ENCODE data around the gene TWIST2. TPM values are rescaled to one million over a fixed set of nuclear protein-coding genes. Genes with fewer than 3 reads are reported as not detected.

Gene TWIST2
- total RNA-seq, 1 donor from 2014 or later, result 8.4 TPM

GRCh38 chr2:238920601-238921001 is 72.7 kb downstream of the TWIST2 start:
- no peak for ATAC-seq
- no peak for DNase-seq
- intact Hi-C loops (cut with DNase I), result no loop called here

DNA sequence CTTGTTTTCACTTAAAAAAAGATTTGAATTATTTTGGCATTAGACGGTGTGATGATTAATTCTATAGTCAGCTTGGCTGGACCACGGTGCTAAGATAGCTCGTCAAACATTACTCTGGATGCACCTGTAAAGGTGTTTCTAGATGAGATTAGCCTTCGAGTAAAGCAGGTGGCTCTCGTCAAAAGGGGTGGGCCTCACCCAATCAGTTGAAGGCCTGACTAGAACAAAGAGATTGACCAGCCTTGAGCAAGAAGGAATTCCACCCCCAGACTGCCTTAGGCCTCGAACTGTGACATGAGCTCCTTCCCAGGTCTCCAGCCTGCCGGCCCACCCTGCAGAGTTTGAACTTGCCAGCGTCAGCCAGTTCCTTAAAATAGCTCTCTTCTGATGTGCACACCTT is 73.4 kb downstream of the TWIST2 start:
- intact Hi-C loops (cut with DNase I), result no loop called here
- TF ChIP-seq CTCF (IDR thresholded peaks at IDR 0.05), result no peak
- H3K36me3 ChIP-seq, result no peaks in the 10 kb centered on the region
- H3K27me3 ChIP-seq (ENCODE audit: low read depth), result no peaks in the 10 kb centered on the region
- DNase-seq (no peak), ATAC-seq (no peak)
- no peak overlapping the region for H3K4me3 ChIP-seq
- no peaks in the 10 kb centered on the region for H3K9me3 ChIP-seq
- H3K27ac ChIP-seq, result no peak overlapping the region
- no peaks in the 10 kb centered on the region for H3K4me1 ChIP-seq

More at GRCh38 chr2:238920601-238921001, 72.7 kb downstream of the TWIST2 start:
- Histone ChIP-seq H3K4me1 (no peaks in the 10 kb centered on the region), H3K27me3 (ENCODE audit: low read depth) (no peaks in the 10 kb centered on the region), H3K27ac (no peak overlapping the region), H3K9me3 (no peaks in the 10 kb centered on the region), H3K36me3 (no peaks in the 10 kb centered on the region), H3K4me3 (no peak overlapping the region)
- no peak for TF ChIP-seq CTCF (IDR thresholded peaks at IDR 0.05)

GRCh38 chr2:238921681-238922319 is 73.9 kb downstream of the TWIST2 start:
- no peak for ATAC-seq
- Histone ChIP-seq H3K9me3 (no peaks in the 10 kb centered on the region), H3K27me3 (ENCODE audit: low read depth) (no peaks in the 10 kb centered on the region), H3K4me1 (no peaks in the 10 kb centered on the region), H3K36me3 (no peaks in the 10 kb centered on the region), H3K27ac (no peak overlapping the region), H3K4me3 (no peak overlapping the region)
- no peak for TF ChIP-seq CTCF (IDR thresholded peaks at IDR 0.05)
- intact Hi-C loops (cut with DNase I), result no loop called here
- DNase-seq, result no peak

GRCh38 chr2:238922435-238922834 is 74.5 kb downstream of the TWIST2 start:
- Histone ChIP-seq H3K9me3 (no peaks in the 10 kb centered on the region), H3K27ac (no peak overlapping the region), H3K36me3 (no peaks in the 10 kb centered on the region), H3K27me3 (ENCODE audit: low read depth) (no peaks in the 10 kb centered on the region), H3K4me1 (no peaks in the 10 kb centered on the region), H3K4me3 (no peak overlapping the region)
- no peak for TF ChIP-seq CTCF (IDR thresholded peaks at IDR 0.05)
- ATAC-seq, result no peak
- intact Hi-C loops (cut with DNase I), result no loop called here
- no peak for DNase-seq

DNA sequence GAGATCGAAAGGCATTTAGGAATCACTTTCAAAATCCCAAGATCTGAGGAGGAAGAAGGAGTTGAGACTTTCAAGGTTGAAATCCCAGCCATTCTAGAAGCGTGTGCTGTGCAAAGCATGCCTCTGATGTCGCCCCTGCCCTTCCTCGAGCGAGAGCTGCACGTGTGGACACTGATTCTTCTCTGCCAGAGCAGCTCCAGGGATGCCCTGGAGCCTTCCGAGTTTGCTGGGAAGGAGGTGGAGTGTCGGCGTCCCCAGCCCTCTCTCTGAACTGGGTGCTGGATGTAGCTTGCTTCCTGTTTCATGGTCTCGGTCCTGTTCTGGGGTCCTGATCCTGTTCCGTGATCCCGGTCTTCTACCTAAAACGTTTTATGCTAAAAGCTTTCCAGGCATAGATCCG is 76.1 kb downstream of the TWIST2 start:
- Histone ChIP-seq H3K36me3 (no peaks in the 10 kb centered on the region), H3K4me3 (no peak overlapping the region), H3K27me3 (ENCODE audit: low read depth) (no peaks in the 10 kb centered on the region), H3K4me1 (no peaks in the 10 kb centered on the region), H3K27ac (no peak overlapping the region), H3K9me3 (no peaks in the 10 kb centered on the region)
- no peak for DNase-seq
- TF ChIP-seq CTCF (IDR thresholded peaks at IDR 0.05), result no peak
- ATAC-seq, result no peak
- intact Hi-C loops (cut with DNase I), result no loop called here
